Loucy (cell line): Measurements from ENCODE around the gene TMED4.

Experiments
- EZH2phosphoT487 ChIP-seq: fragments of 200-600 bp; IDR thresholded peaks from 2 replicates; pipeline ENCODE4 v1.6.1; 2018; ENCODE audit warnings: antibody characterized with exemption, mild to moderate bottlenecking, moderate library complexity, borderline replicate concordance
- TF ChIP-seq, protein P1 (sequence below): fragments of 200-600 bp; sonication (generic); conservative IDR thresholded peaks from 2 replicates; pipeline ENCODE4 v1.5.1; 2014; ENCODE audit warnings: mild to moderate bottlenecking, antibody characterized with exemption, low read length

DNA sequence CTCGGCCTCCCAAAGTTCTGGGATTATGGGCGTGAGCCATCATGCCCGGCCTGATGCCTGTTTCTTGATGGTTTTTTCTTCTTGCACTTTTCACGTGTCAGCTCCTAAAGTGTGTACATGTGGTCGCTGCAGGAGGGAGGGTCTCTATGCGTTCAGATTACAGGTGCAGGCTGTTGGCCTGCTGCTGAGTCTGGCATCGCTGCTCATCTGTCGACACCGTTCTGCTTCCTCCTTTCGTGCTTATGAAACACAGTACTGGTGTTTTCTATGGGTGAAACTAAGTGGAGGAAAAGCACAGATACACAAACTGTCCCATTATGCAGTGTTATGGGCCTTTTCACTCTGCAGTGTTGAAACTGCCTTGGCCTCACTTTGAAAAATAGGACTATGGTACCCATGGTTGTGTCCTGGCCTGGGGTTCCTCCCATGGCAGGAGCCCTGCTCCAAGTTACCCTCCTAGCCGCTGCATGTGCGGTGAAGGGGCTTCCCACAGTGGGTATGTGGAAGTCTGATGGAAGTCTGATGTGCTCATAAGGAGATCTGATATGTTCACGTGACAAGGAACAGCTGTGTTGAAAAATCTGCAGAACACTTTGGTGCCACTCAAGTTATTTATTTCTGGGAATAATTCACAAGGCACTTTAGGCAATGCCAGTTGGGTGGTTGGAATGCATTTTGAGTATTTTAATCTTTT, 47.9 kb upstream of the TMED4 start:
- TF ChIP-seq EZH2phosphoT487, result no peak
- TF ChIP-seq, protein P1, sequence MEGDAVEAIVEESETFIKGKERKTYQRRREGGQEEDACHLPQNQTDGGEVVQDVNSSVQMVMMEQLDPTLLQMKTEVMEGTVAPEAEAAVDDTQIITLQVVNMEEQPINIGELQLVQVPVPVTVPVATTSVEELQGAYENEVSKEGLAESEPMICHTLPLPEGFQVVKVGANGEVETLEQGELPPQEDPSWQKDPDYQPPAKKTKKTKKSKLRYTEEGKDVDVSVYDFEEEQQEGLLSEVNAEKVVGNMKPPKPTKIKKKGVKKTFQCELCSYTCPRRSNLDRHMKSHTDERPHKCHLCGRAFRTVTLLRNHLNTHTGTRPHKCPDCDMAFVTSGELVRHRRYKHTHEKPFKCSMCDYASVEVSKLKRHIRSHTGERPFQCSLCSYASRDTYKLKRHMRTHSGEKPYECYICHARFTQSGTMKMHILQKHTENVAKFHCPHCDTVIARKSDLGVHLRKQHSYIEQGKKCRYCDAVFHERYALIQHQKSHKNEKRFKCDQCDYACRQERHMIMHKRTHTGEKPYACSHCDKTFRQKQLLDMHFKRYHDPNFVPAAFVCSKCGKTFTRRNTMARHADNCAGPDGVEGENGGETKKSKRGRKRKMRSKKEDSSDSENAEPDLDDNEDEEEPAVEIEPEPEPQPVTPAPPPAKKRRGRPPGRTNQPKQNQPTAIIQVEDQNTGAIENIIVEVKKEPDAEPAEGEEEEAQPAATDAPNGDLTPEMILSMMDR, result no peak
